Fibroblast of skin of scalp (primary cell): ENCODE measurements around the gene RNF11. TPM values are rescaled to one million over a fixed set of nuclear protein-coding genes. Genes with fewer than 3 reads are reported as not detected.
A peak's percentile ranks its signal among the peaks of the same experiment; 100 is the strongest.
"Not testable (repeated sequence)": the region's sequence is repeated elsewhere in the genome, so short reads cannot be mapped to it uniquely, and the experiment has no call there.

Source experiments
- DNase-seq: peaks from one replicate; pipeline ENCODE4 v3.0.0-alpha.2; 2013
- polyA plus RNA-seq, 2 experiments: library from polyadenylated mRNA; unstranded; fragments of 120-200 nt; gene quantifications; one replicate each; pipeline ENCODE4 v1.2.1, GENCODE V29; 2013; ENCODE audit not compliant: insufficient read length in 2 of 2

The RNF11 gene
- 100 TPM for polyA plus RNA-seq (2013, experiment 1 of 2; ENCODE audit: insufficient read length)
- polyA plus RNA-seq (2013, experiment 2 of 2; ENCODE audit: insufficient read length), result 108 TPM

- DNase-seq, result peak; percentile 91
These were observed at the start of gene RNF11 for GRCh38 chr1:51235673-51236530. Gene RNF11, plus strand, starts transcription at chr1:51236273. Its CDS starts 484 bp downstream, at chr1:51236757.

GRCh38 chr1:51188230-51188629, 47.8 kb upstream of the RNF11 start:
- no peak for DNase-seq

GRCh38 chr1:51189421-51190073, 46.5 kb upstream of the RNF11 start:
- peak; percentile 69 for DNase-seq

GRCh38 chr1:51190961-51191360, 45.1 kb upstream of the RNF11 start:
- no peak for DNase-seq

- peak; percentile 82 for DNase-seq
These were observed 43.7 kb upstream of the RNF11 start for GRCh38 chr1:51192213-51192843.

GRCh38 chr1:51193564-51193963, 42.5 kb upstream of the RNF11 start:
- no peak for DNase-seq

GRCh38 chr1:51203121-51203873, 32.8 kb upstream of the RNF11 start:
- no peak for DNase-seq

GRCh38 chr1:51203874-51204245, 32.2 kb upstream of the RNF11 start:
- DNase-seq, result no peak

GRCh38 chr1:51210055-51210454, 26.0 kb upstream of the RNF11 start:
- DNase-seq, result no peak

- DNase-seq, result no peak
These were observed 25.4 kb upstream of the RNF11 start for GRCh38 chr1:51210676-51211075.

- peak; percentile 57 for DNase-seq
These were observed 21.4 kb upstream of the RNF11 start for GRCh38 chr1:51214615-51215131.

- DNase-seq, result no peak
These were observed 20.9 kb upstream of the RNF11 start for GRCh38 chr1:51215169-51215568.

- DNase-seq, result no peak
These were observed 19.4 kb upstream of the RNF11 start for GRCh38 chr1:51216631-51217030.

- no peak for DNase-seq
These were observed 19.0 kb upstream of the RNF11 start for GRCh38 chr1:51217101-51217500.

GRCh38 chr1:51218570-51218969, 17.5 kb upstream of the RNF11 start:
- no peak for DNase-seq

GRCh38 chr1:51219022-51219421, 17.1 kb upstream of the RNF11 start:
- DNase-seq, result no peak

GRCh38 chr1:51221529-51221928, 14.5 kb upstream of the RNF11 start:
- not testable (repeated sequence) for DNase-seq

GRCh38 chr1:51222136-51222787, 13.8 kb upstream of the RNF11 start:
- no peak for DNase-seq

GRCh38 chr1:51222809-51223208, 13.3 kb upstream of the RNF11 start:
- no peak for DNase-seq

GRCh38 chr1:51224255-51224654, 11.8 kb upstream of the RNF11 start:
- DNase-seq, result no peak

GRCh38 chr1:51227231-51227960, 8.7 kb upstream of the RNF11 start:
- DNase-seq, result not testable (repeated sequence)
